Suprapubic skin (tissue), 4 donors: ENCODE measurements around the gene MS4A10.

Source experiments
- CTCF ChIP-seq, 2 donors: fragments of 200-600 bp in 1 of 2; fragments of 450-650 bp in 1 of 2; sonication (generic) in 1 of 2; IDR thresholded peaks; one replicate each; pipeline ENCODE4 v1.5.1; 2016 to 2019; ENCODE audit warnings: antibody characterized with exemption in 2 of 2, mild to moderate bottlenecking in 1 of 2, moderate library complexity in 1 of 2
- EP300 ChIP-seq: sonication (generic); formaldehyde crosslinking; IDR thresholded peaks from one replicate; pipeline ENCODE4 v1.6.1; 2017; ENCODE audit warnings: antibody characterized with exemption
- POLR2A ChIP-seq, 2 donors: fragments of 450-650 bp; IDR thresholded peaks; one replicate each; pipeline ENCODE4 v1.6.1; 2017; ENCODE audit warnings: antibody characterized with exemption in 2 of 2, mild to moderate bottlenecking in 2 of 2, moderate library complexity in 2 of 2
- POLR2AphosphoS5 ChIP-seq, 3 donors: sonication (generic); formaldehyde crosslinking; IDR thresholded peaks; one replicate each; pipeline ENCODE4 v1.6.1; 2017; ENCODE audit warnings: antibody characterized with exemption in 3 of 3

DNA sequence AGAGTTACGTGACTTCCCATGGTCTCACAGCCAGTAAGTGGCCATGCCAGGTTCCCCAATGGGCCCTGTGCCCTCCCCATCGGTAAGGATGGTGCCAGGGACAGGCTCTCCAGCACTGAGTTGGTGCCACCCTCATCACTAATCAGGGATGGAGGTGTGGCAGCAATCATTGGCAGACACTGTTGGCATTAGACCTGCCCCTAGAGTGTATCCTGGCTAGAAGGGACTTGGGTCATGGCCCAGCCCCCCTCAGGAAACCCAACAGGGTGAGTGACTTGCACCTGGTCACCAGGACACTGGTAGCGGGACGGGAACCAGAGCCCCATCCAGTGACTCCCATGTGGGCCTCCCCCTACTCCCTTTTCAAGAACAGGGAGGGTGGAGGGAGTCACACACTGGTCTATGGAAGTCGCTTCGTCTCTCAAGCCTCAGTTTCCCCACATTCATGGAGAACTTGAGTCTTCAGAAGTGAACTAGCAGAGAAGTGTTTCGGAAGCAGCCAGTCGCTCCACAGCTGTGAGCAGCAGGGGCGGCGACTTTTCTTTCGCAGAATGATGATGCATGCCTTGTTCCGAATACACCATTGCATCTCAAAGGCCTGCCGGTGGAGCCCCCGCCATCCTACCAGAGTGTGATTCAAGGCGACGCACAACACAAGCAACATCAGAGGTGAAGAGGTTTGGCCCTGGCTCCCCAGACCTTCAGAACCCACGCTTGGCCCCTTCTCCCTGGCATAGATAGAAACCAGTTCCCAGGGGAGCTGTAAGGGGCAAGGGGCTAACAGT is 12.9 kb downstream of the MS4A10 start:
- TF ChIP-seq POLR2A (IDR thresholded peaks at IDR 0.05) (no peak), CTCF (IDR thresholded peaks at IDR 0.05) (no peak), EP300 (no peak), POLR2AphosphoS5 (IDR thresholded peaks at IDR 0.05) (no peak)
